H1 (cell line): ENCODE data around the gene CYSRT1. TPM values are rescaled to one million over a fixed set of nuclear protein-coding genes. Genes with fewer than 3 reads are reported as not detected.

Source experiments
- BACH1 ChIP-seq: IDR thresholded peaks from 2 replicates; pipeline ENCODE4 v1.6.1; 2012; ENCODE audit warnings: low read length, improper control_type of control experiment
- BCL11A ChIP-seq, 2 experiments: IDR thresholded peaks; one replicate each; pipeline ENCODE4 v1.6.1; 2011; ENCODE audit warnings: low read depth in 2 of 2, low read length in 2 of 2, mild to moderate bottlenecking in 2 of 2
- CBX5 ChIP-seq: fragments of 300-800, 300-1000 bp; sonication (generic); IDR thresholded peaks from 2 replicates; pipeline ENCODE4 v1.7.1; 2016; ENCODE audit warnings: antibody characterized with exemption, low read length, low read depth
- CHD2 ChIP-seq: IDR thresholded peaks from 2 replicates; pipeline ENCODE4 v1.6.1; 2012; ENCODE audit warnings: low read length, improper control_type of control experiment
- TAF1 ChIP-seq: IDR thresholded peaks from 2 replicates; pipeline ENCODE4 v1.6.1; 2011; ENCODE audit warnings: mild to moderate bottlenecking, low read depth, low read length
- polyA plus RNA-seq, 7 experiments: library from polyadenylated mRNA; depleted of rRNA in 3 of 7; stranded (reverse) in 5 of 7; unstranded in 2 of 7; fragments of >200 nt in 5 of 7; fragments of 200-250 nt in 2 of 7; gene quantifications; 1 replicate in 5 of 7; 2 replicates in 1 of 7; 4 replicates in 1 of 7; pipeline versions ENCODE4 v1.2.1 to v1.2.3, GENCODE V29; 2011 to 2013; ENCODE audit warnings: missing spikeins in 2 of 7, mixed read lengths in 2 of 7
- total RNA-seq: library from RNA; stranded (reverse); fragmentation: NEBNext Ultra II Directional; extraction: Animal tissue kit (Norgen Biotek cat#: 25700); gene quantifications from 2 replicates; pipeline ENCODE4 v1.2.1, GENCODE V29; 2021
- TF ChIP-seq, protein P1 (sequence below): fragments of 300-600 bp; sonication (generic); IDR thresholded peaks from 2 replicates; pipeline ENCODE4 v1.7.1; 2012; ENCODE audit warnings: low read length, moderate library complexity, mild to moderate bottlenecking, inconsistent platforms; ENCODE audit not compliant: insufficient replicate concordance

Gene CYSRT1
- total and polyA plus RNA-seq, 2 of the 8 experiments (the other 6 are each of a cell fraction or from before 2014, with no cell fraction given) = 1.0 to 6.5 TPM

DNA sequence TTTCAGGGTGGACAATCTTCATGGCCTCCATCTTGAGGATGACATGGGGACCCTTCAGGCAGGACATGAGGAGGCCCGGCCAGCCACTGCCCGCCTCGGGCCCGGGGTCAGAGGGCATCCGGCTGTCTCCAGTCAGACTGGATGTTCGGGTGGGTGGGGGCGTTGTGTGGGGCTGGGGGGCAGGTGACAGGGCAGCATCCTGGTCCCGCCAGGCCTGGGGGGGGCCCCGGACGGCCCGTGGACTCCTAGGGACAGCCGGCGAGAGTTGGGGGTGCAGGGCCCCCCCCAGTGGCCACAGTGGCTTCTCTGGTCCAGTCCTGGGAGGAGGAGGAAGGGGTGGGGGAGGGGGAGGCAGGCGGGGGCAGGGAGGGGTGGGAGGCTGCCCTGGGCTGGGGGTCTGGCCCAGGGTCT, 3.9 kb upstream of the CYSRT1 start (continued):
- TF ChIP-seq, protein P1, sequence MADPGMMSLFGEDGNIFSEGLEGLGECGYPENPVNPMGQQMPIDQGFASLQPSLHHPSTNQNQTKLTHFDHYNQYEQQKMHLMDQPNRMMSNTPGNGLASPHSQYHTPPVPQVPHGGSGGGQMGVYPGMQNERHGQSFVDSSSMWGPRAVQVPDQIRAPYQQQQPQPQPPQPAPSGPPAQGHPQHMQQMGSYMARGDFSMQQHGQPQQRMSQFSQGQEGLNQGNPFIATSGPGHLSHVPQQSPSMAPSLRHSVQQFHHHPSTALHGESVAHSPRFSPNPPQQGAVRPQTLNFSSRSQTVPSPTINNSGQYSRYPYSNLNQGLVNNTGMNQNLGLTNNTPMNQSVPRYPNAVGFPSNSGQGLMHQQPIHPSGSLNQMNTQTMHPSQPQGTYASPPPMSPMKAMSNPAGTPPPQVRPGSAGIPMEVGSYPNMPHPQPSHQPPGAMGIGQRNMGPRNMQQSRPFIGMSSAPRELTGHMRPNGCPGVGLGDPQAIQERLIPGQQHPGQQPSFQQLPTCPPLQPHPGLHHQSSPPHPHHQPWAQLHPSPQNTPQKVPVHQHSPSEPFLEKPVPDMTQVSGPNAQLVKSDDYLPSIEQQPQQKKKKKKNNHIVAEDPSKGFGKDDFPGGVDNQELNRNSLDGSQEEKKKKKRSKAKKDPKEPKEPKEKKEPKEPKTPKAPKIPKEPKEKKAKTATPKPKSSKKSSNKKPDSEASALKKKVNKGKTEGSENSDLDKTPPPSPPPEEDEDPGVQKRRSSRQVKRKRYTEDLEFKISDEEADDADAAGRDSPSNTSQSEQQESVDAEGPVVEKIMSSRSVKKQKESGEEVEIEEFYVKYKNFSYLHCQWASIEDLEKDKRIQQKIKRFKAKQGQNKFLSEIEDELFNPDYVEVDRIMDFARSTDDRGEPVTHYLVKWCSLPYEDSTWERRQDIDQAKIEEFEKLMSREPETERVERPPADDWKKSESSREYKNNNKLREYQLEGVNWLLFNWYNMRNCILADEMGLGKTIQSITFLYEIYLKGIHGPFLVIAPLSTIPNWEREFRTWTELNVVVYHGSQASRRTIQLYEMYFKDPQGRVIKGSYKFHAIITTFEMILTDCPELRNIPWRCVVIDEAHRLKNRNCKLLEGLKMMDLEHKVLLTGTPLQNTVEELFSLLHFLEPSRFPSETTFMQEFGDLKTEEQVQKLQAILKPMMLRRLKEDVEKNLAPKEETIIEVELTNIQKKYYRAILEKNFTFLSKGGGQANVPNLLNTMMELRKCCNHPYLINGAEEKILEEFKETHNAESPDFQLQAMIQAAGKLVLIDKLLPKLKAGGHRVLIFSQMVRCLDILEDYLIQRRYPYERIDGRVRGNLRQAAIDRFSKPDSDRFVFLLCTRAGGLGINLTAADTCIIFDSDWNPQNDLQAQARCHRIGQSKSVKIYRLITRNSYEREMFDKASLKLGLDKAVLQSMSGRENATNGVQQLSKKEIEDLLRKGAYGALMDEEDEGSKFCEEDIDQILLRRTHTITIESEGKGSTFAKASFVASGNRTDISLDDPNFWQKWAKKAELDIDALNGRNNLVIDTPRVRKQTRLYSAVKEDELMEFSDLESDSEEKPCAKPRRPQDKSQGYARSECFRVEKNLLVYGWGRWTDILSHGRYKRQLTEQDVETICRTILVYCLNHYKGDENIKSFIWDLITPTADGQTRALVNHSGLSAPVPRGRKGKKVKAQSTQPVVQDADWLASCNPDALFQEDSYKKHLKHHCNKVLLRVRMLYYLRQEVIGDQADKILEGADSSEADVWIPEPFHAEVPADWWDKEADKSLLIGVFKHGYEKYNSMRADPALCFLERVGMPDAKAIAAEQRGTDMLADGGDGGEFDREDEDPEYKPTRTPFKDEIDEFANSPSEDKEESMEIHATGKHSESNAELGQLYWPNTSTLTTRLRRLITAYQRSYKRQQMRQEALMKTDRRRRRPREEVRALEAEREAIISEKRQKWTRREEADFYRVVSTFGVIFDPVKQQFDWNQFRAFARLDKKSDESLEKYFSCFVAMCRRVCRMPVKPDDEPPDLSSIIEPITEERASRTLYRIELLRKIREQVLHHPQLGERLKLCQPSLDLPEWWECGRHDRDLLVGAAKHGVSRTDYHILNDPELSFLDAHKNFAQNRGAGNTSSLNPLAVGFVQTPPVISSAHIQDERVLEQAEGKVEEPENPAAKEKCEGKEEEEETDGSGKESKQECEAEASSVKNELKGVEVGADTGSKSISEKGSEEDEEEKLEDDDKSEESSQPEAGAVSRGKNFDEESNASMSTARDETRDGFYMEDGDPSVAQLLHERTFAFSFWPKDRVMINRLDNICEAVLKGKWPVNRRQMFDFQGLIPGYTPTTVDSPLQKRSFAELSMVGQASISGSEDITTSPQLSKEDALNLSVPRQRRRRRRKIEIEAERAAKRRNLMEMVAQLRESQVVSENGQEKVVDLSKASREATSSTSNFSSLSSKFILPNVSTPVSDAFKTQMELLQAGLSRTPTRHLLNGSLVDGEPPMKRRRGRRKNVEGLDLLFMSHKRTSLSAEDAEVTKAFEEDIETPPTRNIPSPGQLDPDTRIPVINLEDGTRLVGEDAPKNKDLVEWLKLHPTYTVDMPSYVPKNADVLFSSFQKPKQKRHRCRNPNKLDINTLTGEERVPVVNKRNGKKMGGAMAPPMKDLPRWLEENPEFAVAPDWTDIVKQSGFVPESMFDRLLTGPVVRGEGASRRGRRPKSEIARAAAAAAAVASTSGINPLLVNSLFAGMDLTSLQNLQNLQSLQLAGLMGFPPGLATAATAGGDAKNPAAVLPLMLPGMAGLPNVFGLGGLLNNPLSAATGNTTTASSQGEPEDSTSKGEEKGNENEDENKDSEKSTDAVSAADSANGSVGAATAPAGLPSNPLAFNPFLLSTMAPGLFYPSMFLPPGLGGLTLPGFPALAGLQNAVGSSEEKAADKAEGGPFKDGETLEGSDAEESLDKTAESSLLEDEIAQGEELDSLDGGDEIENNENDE = no peak
- TF ChIP-seq BACH1 = no peak
- no peak for TF ChIP-seq BCL11A (IDR thresholded peaks at IDR 0.05; ENCODE audit: low read depth in 2 of 2, low read length in 2 of 2)
- no peak for TF ChIP-seq TAF1
- TF ChIP-seq CBX5 = no peak
- TF ChIP-seq CHD2 = no peak
